Measurements from ENCODE around the gene BARD1.
"Not testable (repeated sequence)": the region's sequence is repeated elsewhere in the genome, so short reads cannot be mapped to it uniquely, and the experiment has no call there.

- TF ChIP-seq CTCF (IDR thresholded peaks at IDR 0.05; ENCODE audit: poor library complexity); EZH2phosphoT487 (IDR thresholded peaks at IDR 0.05; ENCODE audit: low read depth, severe bottlenecking, unreplicated experiment); EZH2 (IDR thresholded peaks at IDR 0.05; ENCODE audit: borderline replicate concordance): not testable (repeated sequence)
These were observed 26.3 kb downstream of the BARD1 start for GRCh38 chr2:214783181-214783580.

Measured in hepatocyte (in vitro differentiated cells).